Skeletal muscle tissue (tissue), 4 donors: ENCODE results near the gene ABTB2. TPM values are rescaled to one million over a fixed set of nuclear protein-coding genes. Genes with fewer than 3 reads are reported as not detected.

Source experiments
- H3K27ac ChIP-seq: one replicate; pipeline ENCODE4 v1.7.0; 2013; ENCODE audit warnings: mild to moderate bottlenecking, low read depth, low read length, inconsistent platforms
- H3K27me3 ChIP-seq, 3 donors: one replicate each; pipeline ENCODE4 v1.7.0; 2013; ENCODE audit warnings: low read length in 3 of 3; ENCODE audit not compliant: control insufficient read depth in 3 of 3, insufficient read depth in 3 of 3
- H3K36me3 ChIP-seq, 3 donors: one replicate each; pipeline ENCODE4 v1.7.0; 2013; ENCODE audit warnings: low read length in 3 of 3; ENCODE audit not compliant: control insufficient read depth in 3 of 3, insufficient read depth in 3 of 3
- H3K4me1 ChIP-seq, 3 donors: one replicate each; pipeline ENCODE4 v1.7.0; 2013; ENCODE audit warnings: low read length in 3 of 3, mild to moderate bottlenecking in 3 of 3; ENCODE audit not compliant: control insufficient read depth in 3 of 3, insufficient read depth in 3 of 3
- H3K4me3 ChIP-seq, 3 donors: one replicate each; pipeline ENCODE4 v1.7.0; 2013; ENCODE audit warnings: low read length in 3 of 3
- H3K9ac ChIP-seq, 3 donors: one replicate each; pipeline ENCODE4 v1.7.0; 2013; ENCODE audit warnings: low read length in 3 of 3, mild to moderate bottlenecking in 3 of 3, moderate library complexity in 2 of 3, low read depth in 1 of 3
- H3K9me3 ChIP-seq, 3 donors: one replicate each; pipeline ENCODE4 v1.7.0; 2013; ENCODE audit warnings: low read length in 3 of 3; ENCODE audit not compliant: control insufficient read depth in 3 of 3
- total RNA-seq: library from RNA; depleted of rRNA; stranded (reverse); fragments of >200 nt; gene quantifications from one replicate; pipeline ENCODE4 v1.2.3, GENCODE V29; 2014
- donor health status: Osteomylitis.

The ABTB2 gene
- total RNA-seq, 1 donor from 2014 or later, result 6.3 TPM

- no peak overlapping the region for H3K27ac ChIP-seq
- H3K9ac ChIP-seq, result no peak overlapping the region
- H3K27me3 ChIP-seq, result no peaks in the 10 kb centered on the region
- no peak overlapping the region for H3K4me3 ChIP-seq
- H3K9me3 ChIP-seq, result no peaks in the 10 kb centered on the region
- H3K36me3 ChIP-seq, result peaks cover 80 to 91% (median 85%) of the 10 kb centered on the region in 3 donors
- no peaks in the 10 kb centered on the region for H3K4me1 ChIP-seq
These were observed 221.4 kb downstream of the ABTB2 start for GRCh38 chr11:34136420-34136819.

GRCh38 chr11:34135439-34135838 lies 222.4 kb downstream of the ABTB2 start:
- Histone ChIP-seq H3K27ac (no peak overlapping the region), H3K4me3 (no peak overlapping the region), H3K27me3 (no peaks in the 10 kb centered on the region), H3K4me1 (no peaks in the 10 kb centered on the region), H3K9me3 (no peaks in the 10 kb centered on the region), H3K36me3 (peaks cover 79 to 91% (median 85%) of the 10 kb centered on the region in 3 donors), H3K9ac (no peak overlapping the region)

- H3K27me3 ChIP-seq, result no peaks in the 10 kb centered on the region
- H3K36me3 ChIP-seq, result peaks cover 74 to 88% (median 80%) of the 10 kb centered on the region in 3 donors
- no peak overlapping the region for H3K4me3 ChIP-seq
- H3K9me3 ChIP-seq, result no peaks in the 10 kb centered on the region
- no peak overlapping the region for H3K9ac ChIP-seq
- no peaks in the 10 kb centered on the region for H3K4me1 ChIP-seq
- no peak overlapping the region for H3K27ac ChIP-seq
These were observed 223.0 kb downstream of the ABTB2 start for GRCh38 chr11:34134765-34135164.

GRCh38 chr11:34132261-34132965 lies 225.4 kb downstream of the ABTB2 start:
- Histone ChIP-seq H3K9me3 (no peaks in the 10 kb centered on the region), H3K27ac (no peak overlapping the region), H3K4me1 (no peaks in the 10 kb centered on the region), H3K4me3 (no peak overlapping the region), H3K9ac (no peak overlapping the region), H3K27me3 (no peaks in the 10 kb centered on the region), H3K36me3 (peaks cover 59 to 71% (median 71%) of the 10 kb centered on the region in 3 donors)

GRCh38 chr11:34128824-34129223 lies 229.0 kb downstream of the ABTB2 start:
- Histone ChIP-seq H3K9me3 (no peaks in the 10 kb centered on the region), H3K4me3 (no peak overlapping the region), H3K36me3 (peaks cover 51 to 69% (median 66%) of the 10 kb centered on the region in 3 donors), H3K27ac (no peak overlapping the region), H3K27me3 (no peaks in the 10 kb centered on the region), H3K9ac (no peak overlapping the region), H3K4me1 (no peaks in the 10 kb centered on the region)

- Histone ChIP-seq H3K36me3 (peaks cover 53 to 70% (median 70%) of the 10 kb centered on the region in 3 donors), H3K4me1 (no peaks in the 10 kb centered on the region), H3K9ac (no peak overlapping the region), H3K4me3 (no peak overlapping the region), H3K27ac (no peak overlapping the region), H3K9me3 (no peaks in the 10 kb centered on the region), H3K27me3 (no peaks in the 10 kb centered on the region)
These were observed 230.6 kb downstream of the ABTB2 start for GRCh38 chr11:34126959-34127848.

- no peaks in the 10 kb centered on the region for H3K9me3 ChIP-seq
- H3K36me3 ChIP-seq, result peaks cover 48 to 69% (median 68%) of the 10 kb centered on the region in 3 donors
- no peak overlapping the region for H3K9ac ChIP-seq
- H3K4me3 ChIP-seq, result no peak overlapping the region
- no peaks in the 10 kb centered on the region for H3K27me3 ChIP-seq
- H3K4me1 ChIP-seq, result no peaks in the 10 kb centered on the region
- no peak overlapping the region for H3K27ac ChIP-seq
These were observed 232.7 kb downstream of the ABTB2 start for GRCh38 chr11:34124885-34125668.

- Histone ChIP-seq H3K4me1 (no peaks in the 10 kb centered on the region), H3K9ac (no peak overlapping the region), H3K36me3 (peaks cover 47 to 83% (median 77%) of the 10 kb centered on the region in 3 donors), H3K9me3 (no peaks in the 10 kb centered on the region), H3K27me3 (no peaks in the 10 kb centered on the region), H3K4me3 (no peak overlapping the region), H3K27ac (no peak overlapping the region)
These were observed 237.2 kb downstream of the ABTB2 start for GRCh38 chr11:34120651-34121050.

GRCh38 chr11:34114471-34114870 lies 243.3 kb downstream of the ABTB2 start:
- Histone ChIP-seq H3K36me3 (peaks cover 45 to 79% (median 76%) of the 10 kb centered on the region in 3 donors), H3K27me3 (no peaks in the 10 kb centered on the region), H3K4me1 (peaks cover 0 to 10% (median 3%) of the 10 kb centered on the region in 3 donors), H3K9me3 (no peaks in the 10 kb centered on the region), H3K4me3 (no peak overlapping the region), H3K27ac (no peak overlapping the region), H3K9ac (no peak overlapping the region)
